Esophagus squamous epithelium (tissue), 4 donors: Measurements from ENCODE around the gene TFRC.

Experiments
- CTCF ChIP-seq, 6 experiments: fragments of 450-650 bp in 4 of 6; fragments of 200-600 bp in 2 of 6; sonication (generic) in 2 of 6; IDR thresholded peaks; one replicate each; pipeline ENCODE4 v1.5.1; 2016 to 2019; ENCODE audit warnings: antibody characterized with exemption in 6 of 6, mild to moderate bottlenecking in 4 of 6, moderate library complexity in 4 of 6
- POLR2A ChIP-seq, 4 donors: fragments of 450-650 bp; IDR thresholded peaks; one replicate each; pipeline ENCODE4 v1.6.1; 2017; ENCODE audit warnings: antibody characterized with exemption in 4 of 4, mild to moderate bottlenecking in 4 of 4, moderate library complexity in 3 of 4

- TF ChIP-seq CTCF (IDR thresholded peaks at IDR 0.05) (no peak), POLR2A (IDR thresholded peaks at IDR 0.05) (no peak)
Observed at GRCh38 chr3:196042673-196043072, 39.2 kb downstream of the TFRC start.
